Measurements from ENCODE around the gene ETV5. TPM values are rescaled to one million over a fixed set of nuclear protein-coding genes. Genes with fewer than 3 reads are reported as not detected.

The ETV5 gene
- total and polyA plus RNA-seq, 2 donors from 2014 or later = 5.1 to 34.6 TPM

- DNase-seq (no peak), FAIRE-seq (no peak)
- H3K4me1 ChIP-seq (ENCODE audit: control insufficient read depth in 2 of 3, insufficient read depth in 2 of 3, low read depth in 1 of 3, low read length in 3 of 3) = no peaks in the 10 kb centered on the region
- H3K4me3 ChIP-seq (ENCODE audit: low read length in 3 of 3) = no peak overlapping the region
- no peaks in the 10 kb centered on the region for H3K36me3 ChIP-seq (ENCODE audit: control insufficient read depth in 2 of 3, insufficient read depth in 3 of 3, low read length in 3 of 3)
- no peak overlapping the region for H3K9ac ChIP-seq (ENCODE audit: low read length in 3 of 3)
- peaks cover 0 to 6% (median 0%) of the 10 kb centered on the region in 3 donors for H3K9me3 ChIP-seq (ENCODE audit: control insufficient read depth in 2 of 3, insufficient read depth in 1 of 3, low read length in 3 of 3)
- no peak for TF ChIP-seq CTCF (IDR thresholded peaks at IDR 0.05; ENCODE audit: borderline replicate concordance, extremely low read depth, insufficient read depth)
- H3K27ac ChIP-seq (ENCODE audit: low read depth in 2 of 2, low read length in 2 of 2) = no peak overlapping the region
- H3K27me3 ChIP-seq (ENCODE audit: control insufficient read depth, insufficient read depth, low read length) = no peaks in the 10 kb centered on the region
- intact Hi-C loops (cut with DNase I) = no loop called here
These were observed 37.9 kb downstream of the ETV5 start for GRCh38 chr3:186070996-186071395.

- H3K9ac ChIP-seq (ENCODE audit: low read length in 3 of 3) = no peak overlapping the region
- intact Hi-C loops (cut with DNase I) = no loop called here
- no peaks in the 10 kb centered on the region for H3K27me3 ChIP-seq (ENCODE audit: control insufficient read depth, insufficient read depth, low read length)
- H3K4me1 ChIP-seq (ENCODE audit: control insufficient read depth in 2 of 3, insufficient read depth in 2 of 3, low read depth in 1 of 3, low read length in 3 of 3) = no peaks in the 10 kb centered on the region
- TF ChIP-seq CTCF (IDR thresholded peaks at IDR 0.05; ENCODE audit: borderline replicate concordance, extremely low read depth, insufficient read depth) = no peak
- peak in 2 of 5 donors; percentile 49 to 53 for DNase-seq
- H3K9me3 ChIP-seq (ENCODE audit: control insufficient read depth in 2 of 3, insufficient read depth in 1 of 3, low read length in 3 of 3) = peaks cover 0 to 6% (median 0%) of the 10 kb centered on the region in 3 donors
- FAIRE-seq = no peak
- H3K36me3 ChIP-seq (ENCODE audit: control insufficient read depth in 2 of 3, insufficient read depth in 3 of 3, low read length in 3 of 3) = no peaks in the 10 kb centered on the region
- H3K4me3 ChIP-seq (ENCODE audit: low read length in 3 of 3) = no peak overlapping the region
- H3K27ac ChIP-seq (ENCODE audit: low read depth in 2 of 2, low read length in 2 of 2) = no peak overlapping the region
These were observed 38.3 kb downstream of the ETV5 start for GRCh38 chr3:186070550-186070949.

GRCh38 chr3:186070133-186070532 lies 38.8 kb downstream of the ETV5 start:
- H3K36me3 ChIP-seq (ENCODE audit: control insufficient read depth in 2 of 3, insufficient read depth in 3 of 3, low read length in 3 of 3) = no peaks in the 10 kb centered on the region
- H3K27ac ChIP-seq (ENCODE audit: low read depth in 2 of 2, low read length in 2 of 2) = no peak overlapping the region
- DNase-seq (peak in 3 of 5 donors; percentile 33 to 55 (median 54)), FAIRE-seq (no peak)
- peaks cover 0 to 4% (median 0%) of the 10 kb centered on the region in 3 donors for H3K9me3 ChIP-seq (ENCODE audit: control insufficient read depth in 2 of 3, insufficient read depth in 1 of 3, low read length in 3 of 3)
- H3K9ac ChIP-seq (ENCODE audit: low read length in 3 of 3) = no peak overlapping the region
- H3K27me3 ChIP-seq (ENCODE audit: control insufficient read depth, insufficient read depth, low read length) = no peaks in the 10 kb centered on the region
- no peak overlapping the region for H3K4me3 ChIP-seq (ENCODE audit: low read length in 3 of 3)
- no peaks in the 10 kb centered on the region for H3K4me1 ChIP-seq (ENCODE audit: control insufficient read depth in 2 of 3, insufficient read depth in 2 of 3, low read depth in 1 of 3, low read length in 3 of 3)
- intact Hi-C loops (cut with DNase I) = no loop called here
- TF ChIP-seq CTCF (IDR thresholded peaks at IDR 0.05; ENCODE audit: borderline replicate concordance, extremely low read depth, insufficient read depth) = no peak

GRCh38 chr3:186069199-186069598 lies 39.7 kb downstream of the ETV5 start:
- FAIRE-seq = no peak
- H3K27me3 ChIP-seq (ENCODE audit: control insufficient read depth, insufficient read depth, low read length) = no peaks in the 10 kb centered on the region
- intact Hi-C loops (cut with DNase I) = no loop called here
- no peak for TF ChIP-seq CTCF (IDR thresholded peaks at IDR 0.05; ENCODE audit: borderline replicate concordance, extremely low read depth, insufficient read depth)
- no peaks in the 10 kb centered on the region for H3K9me3 ChIP-seq (ENCODE audit: control insufficient read depth in 2 of 3, insufficient read depth in 1 of 3, low read length in 3 of 3)
- no peak overlapping the region for H3K9ac ChIP-seq (ENCODE audit: low read length in 3 of 3)
- no peak overlapping the region for H3K27ac ChIP-seq (ENCODE audit: low read depth in 2 of 2, low read length in 2 of 2)
- no peak overlapping the region for H3K4me3 ChIP-seq (ENCODE audit: low read length in 3 of 3)
- DNase-seq = no peak
- H3K4me1 ChIP-seq (ENCODE audit: control insufficient read depth in 2 of 3, insufficient read depth in 2 of 3, low read depth in 1 of 3, low read length in 3 of 3) = no peaks in the 10 kb centered on the region
- H3K36me3 ChIP-seq (ENCODE audit: control insufficient read depth in 2 of 3, insufficient read depth in 3 of 3, low read length in 3 of 3) = no peaks in the 10 kb centered on the region

All from kidney (tissue), 14 donors.